ENCODE results near the gene SDK1.

The SDK1 gene

DNA sequence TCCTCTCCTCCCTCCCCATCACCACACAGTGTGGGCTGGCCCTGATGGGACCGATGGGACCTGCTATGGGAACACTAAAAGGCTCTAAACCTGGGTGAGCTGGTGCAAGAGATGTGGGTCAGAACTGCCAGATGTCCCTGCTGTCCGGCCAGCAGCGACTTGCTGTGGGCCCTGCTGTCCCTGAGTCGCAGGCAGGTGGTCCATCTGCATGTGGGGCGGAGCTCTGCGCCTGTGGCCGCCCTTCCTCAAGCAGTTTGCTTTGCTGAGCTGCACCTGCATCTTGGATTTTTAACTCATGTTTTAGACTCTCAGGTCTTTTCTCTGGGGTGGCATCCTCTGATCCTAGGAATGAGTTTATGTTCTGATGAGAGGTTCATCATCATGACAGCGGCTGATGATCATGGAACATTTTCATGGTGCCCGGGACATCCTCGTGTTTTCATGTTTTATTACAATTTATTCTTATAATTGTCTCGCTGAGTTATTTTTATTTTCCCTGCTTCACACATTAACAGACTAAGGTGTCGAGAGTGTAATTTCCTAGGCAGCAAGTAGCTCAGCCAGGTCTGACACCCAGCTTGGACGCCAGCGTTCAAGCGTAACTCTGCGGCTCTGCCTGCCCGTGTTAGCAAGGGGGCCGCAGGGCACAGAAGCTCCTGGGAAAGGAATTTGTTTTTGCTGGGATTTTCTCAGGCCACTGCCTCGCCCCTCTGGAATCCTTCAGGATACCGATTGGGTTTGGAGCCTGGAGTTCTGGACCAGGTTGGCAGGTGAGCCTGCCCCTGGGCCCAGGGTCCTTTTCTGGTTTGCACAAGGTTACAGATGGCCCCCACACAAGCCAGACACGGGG, 765.8 kb downstream of the SDK1 start:
- DNase-seq: no peak

DNA sequence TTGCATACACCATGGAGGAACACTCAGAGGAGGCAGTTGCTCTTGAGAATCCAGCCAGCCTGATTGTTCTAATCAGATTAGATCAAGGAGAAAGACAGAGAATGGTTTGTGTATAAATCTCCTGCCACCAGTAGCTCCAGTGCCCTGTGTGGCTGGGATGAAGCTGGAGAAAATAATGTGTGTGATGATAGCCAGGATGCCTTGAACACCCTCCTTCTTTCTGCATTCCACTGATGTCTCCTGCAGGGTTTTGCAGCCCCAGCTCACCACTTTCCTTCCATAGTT, 766.4 kb downstream of the SDK1 start:
- DNase-seq: no peak

DNA sequence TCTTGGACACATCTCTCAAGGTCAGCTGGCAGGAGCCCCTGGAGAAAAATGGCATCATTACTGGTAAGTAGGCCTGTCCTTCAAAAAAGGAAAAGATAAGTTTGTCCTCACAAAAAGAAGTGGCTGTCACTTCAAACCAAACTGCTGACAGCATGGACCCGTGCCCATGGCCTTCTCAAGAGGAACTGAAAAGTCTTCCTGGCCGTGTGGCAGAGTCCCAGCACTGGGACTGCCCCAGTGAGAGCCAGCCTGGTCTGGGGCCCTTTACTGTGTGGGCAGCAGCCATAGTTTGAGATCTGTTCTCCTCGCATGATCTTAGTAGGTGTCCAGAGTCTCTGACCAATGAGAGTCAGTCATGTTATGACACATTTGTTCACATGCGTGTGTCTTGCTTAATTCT, 766.8 kb downstream of the SDK1 start:
- no peak for DNase-seq

DNA sequence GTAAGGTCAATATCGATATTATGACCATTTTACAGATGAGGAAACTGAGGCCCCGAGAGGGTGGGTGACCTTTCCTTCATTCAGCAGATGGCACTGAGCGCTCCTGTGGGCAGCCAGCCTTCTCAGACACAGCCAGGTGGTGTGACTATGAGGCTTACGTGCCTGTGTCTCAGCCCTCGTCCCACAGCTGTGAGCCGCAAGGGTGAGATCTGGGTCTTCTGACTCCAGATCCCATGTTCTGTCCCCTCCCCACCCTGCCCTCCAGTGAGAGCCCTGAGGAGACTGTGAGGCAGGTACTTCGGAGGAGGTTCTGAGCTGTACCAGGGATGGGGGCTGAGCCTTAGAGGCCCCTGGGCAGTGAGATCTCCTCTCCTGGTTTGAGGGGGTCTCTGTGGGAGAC, 767.2 kb downstream of the SDK1 start:
- DNase-seq: no peak

DNA sequence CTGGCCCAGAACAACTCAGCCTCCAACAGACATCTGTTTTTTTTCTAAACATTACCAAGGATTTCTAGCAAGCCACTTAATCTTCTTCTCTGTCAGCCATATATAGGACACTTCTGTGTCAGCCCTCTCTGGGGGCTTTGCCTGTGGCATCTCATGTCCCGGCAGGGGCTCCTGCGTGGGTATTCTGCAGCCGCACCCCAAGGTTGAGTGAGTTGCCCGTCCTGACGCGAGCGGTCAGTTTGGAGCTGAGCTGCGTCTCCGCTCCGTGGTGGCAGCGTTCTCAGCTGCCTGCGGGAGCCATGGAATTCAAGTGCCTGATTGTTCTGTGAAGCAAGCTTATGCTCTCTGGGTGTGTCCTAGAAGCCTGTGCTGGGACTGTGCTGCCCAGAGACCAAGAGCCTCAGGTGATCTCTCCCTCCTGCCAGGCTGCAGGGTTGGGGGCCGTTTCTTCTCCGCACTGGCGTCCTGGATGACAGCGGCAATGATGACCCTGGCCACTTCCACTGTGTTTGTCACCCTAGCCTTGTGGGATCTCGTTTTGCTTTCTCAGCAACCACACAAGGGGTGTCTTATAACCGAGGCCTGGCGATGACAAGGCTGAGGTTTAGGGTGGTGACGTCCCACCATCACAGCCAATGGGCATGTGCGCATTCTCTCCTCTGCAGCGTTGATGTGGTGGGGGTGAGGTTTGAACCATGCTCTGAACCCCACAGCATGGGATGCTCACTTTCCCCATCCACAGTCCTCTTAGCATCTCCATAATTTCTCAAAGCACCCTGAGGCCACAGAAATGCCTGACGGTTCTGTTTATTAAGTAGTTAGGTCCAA, 768.4 kb downstream of the SDK1 start:
- no peak for DNase-seq

DNA sequence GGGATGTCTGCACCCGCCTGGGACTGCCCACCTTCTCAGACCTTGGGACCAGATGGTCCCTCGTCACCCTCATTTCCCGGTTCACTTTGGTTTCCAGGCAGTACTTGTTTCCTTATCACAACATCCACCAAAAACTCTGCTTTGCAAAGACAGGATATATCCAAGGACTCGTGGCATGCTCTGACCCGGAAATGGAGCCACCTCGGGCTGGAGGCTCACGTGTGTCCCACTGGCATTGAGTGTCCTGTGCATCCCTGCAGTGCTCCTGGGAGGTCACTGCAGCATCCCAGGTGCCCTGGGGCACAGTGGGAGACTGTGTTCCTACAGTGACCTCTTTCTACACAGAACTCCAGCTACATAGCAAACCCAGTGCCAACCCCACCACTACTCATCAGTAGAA, 769.2 kb downstream of the SDK1 start:
- DNase-seq: no peak

DNA sequence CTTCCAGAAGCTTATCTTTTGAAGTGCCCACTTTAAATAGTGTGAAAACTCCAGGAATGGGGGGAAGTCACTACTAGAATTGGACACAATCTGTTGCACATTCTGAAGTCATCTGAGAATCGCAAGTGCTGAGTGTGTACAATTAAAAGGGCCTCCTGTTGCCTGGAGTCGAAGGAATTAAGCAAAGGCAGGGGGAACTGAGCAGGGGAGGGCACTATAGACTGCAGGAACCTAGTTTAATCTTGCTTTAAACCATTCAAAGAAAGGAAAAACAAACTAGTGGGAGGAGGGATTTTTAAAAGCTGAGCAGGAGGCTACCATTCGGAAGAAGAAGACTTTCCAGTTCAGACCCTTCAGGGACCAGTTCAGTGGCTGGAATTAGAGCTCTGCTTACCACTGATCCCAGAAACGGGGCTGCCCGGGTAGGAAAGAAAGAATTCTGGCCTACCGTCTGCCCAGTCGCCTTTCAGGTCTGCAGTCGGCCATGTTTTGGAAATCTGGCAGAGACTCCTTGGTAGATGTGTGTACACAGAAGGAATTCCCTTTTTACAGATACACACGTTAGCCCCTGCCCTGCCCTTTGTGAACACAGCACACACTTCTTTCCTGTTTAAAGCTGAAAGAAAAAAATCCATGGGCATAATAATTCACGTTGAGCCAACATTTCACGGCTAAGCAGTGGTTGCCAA, 770.5 kb downstream of the SDK1 start:
- peak in 1 of 2 experiments; percentile 24 for DNase-seq

DNA sequence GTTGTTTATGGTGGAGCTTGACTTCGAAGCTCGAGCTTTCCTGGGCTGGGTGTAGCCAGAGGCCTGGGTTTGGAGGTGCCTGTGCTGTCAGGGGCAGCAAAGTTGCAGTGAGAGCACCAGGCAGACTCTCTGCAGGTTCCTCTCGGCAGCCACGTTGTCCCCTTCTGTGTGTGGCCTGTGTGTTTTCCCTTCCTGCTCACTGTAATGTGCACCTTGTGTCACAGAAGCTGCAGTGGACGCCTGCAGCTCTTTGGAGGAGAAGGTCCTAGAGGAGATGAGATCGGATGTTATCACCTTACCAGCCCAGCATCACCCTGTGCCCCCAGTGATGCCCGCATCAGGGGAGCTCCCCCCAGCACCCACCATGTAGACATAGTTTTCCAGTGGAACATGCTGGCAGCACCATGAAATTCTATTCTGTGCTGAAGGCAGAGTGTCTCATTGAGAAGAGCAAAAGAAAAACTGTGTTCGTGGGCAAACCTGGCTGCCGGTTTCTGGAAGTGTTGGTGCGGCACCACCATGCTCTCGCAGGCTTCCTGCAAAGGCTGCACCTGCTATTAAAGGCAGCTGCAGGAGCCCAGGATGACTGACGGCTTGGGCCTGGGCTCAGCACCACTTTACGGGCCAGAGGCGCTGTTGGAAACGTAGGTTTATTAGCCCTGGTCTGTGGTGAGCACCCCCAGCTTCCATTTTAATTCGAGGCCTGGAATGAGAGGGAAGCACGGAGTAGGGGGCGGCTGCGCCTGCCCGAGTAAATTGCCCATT, 771.3 kb downstream of the SDK1 start:
- peak in 1 of 2 experiments; percentile 24 for DNase-seq

DNA sequence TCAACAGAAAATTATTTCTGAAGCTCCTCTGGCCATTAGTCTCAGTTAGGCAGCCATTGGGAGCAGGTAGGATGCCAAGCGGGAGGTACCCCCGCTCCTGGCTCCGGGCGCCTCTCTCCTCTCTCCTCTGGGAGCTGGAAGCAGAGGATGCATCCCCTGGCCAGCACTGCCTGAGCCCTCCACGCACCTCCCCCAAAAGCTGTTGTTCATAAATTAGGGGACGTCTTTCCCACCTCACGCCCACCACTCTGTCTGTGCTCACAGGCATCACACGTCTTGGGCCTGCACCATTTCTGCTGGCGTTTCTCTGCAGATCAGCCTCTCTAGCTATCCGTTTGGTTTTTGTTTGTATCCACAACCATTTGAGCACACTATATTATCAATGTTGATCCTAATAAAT, 772.0 kb downstream of the SDK1 start:
- DNase-seq: no peak

DNA sequence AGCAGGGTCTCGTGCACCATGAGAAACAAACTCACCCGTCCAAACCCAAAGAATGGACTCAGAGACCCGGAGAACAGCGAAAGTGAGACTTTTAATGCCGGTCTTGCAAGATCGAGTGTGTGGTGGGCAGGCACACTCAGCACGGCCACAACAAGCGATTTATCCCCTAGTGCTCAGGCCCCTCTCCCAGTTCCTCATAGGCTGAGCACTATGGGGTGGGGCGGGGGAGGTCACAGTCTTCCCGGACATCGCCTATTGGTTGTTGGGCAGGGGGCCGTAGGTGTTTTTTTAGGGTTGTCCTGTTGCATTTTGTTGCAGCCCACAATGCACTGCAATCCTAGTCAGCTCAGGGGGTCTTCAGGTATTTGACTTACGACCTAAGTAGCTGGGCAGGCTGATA, 772.7 kb downstream of the SDK1 start:
- no peak for DNase-seq

DNA sequence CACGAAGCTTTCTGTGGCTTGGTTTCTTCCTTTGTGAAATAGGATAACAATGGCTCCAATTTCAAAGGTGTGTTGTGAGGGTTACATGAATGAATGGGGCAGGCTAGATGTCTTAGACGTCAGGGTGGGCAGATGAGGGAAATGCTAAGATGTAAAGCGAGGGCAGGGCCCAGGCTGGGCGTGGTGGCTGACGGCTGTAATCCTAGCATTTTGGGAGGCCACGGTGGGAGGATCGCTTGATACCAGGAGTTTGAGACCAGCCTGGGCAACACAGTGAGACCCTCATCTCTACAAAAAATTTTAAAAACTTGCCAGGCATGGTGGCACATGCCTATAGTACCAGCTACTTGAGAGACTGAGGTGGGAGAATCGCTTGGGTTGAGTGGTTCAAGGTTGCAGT, 773.4 kb downstream of the SDK1 start:
- DNase-seq: no peak

DNA sequence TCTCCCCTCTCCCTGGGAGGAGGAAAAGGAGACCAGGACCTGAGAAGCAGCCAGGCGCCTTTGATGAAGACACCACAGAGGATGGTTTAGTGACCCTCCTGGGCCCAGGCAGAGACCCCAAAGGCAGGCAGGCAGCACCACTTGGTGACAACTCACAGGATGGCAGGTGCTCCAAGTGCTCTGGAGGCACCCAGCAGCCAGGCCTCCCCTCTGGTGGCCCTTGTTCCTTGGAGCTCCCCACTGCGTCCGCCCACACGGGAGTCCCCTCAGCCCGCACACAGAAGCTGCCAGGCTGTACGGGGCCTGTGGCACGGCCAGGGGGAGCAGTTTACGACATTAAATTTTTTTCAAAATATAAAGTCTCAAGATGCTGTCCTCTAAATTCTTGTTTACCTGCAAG, 773.9 kb downstream of the SDK1 start:
- no peak for DNase-seq

DNA sequence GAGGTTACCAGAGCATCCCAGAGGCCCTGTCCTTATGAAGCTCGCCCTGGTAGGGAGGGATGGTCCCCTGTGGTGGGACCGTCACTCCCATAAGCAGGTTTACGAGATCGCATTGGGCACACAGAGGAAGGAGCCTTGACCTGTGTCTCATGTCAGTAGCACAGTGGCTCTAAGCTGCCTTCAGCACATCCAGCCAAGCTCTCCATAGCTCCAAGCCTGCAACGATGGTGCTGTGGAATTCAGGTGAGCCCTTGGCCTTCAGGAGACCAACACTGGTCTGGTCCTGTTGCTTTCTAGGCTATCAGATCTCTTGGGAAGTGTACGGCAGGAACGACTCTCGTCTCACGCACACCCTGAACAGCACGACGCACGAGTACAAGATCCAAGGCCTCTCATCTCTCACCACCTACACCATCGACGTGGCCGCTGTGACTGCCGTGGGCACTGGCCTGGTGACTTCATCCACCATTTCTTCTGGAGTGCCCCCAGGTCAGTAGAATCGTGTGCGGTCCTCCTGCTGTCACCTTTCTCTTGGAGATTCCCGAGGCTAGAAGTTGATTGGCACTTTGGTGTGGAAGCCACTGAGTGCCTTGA, 775.7 kb downstream of the SDK1 start:
- no peak for DNase-seq

DNA sequence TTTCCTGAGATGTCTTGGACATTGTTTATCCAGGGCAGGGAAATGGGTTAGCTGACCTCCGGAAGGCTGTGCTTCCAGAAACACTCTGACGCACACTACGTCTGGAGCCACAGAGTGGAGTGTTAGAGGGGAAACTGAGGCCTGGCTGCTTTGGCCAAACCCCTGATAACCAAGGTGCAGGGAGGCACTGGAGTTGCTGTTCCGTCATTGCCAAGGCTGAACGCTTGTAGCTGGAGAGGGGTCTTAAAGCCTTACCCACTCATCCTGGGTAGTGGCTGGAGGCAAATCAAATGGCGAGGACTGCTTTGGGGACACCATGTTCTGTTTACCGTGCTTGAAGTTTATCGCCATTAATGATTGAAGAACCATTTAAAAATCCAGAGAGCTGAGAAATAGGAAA, 776.9 kb downstream of the SDK1 start:
- DNase-seq: no peak

DNA sequence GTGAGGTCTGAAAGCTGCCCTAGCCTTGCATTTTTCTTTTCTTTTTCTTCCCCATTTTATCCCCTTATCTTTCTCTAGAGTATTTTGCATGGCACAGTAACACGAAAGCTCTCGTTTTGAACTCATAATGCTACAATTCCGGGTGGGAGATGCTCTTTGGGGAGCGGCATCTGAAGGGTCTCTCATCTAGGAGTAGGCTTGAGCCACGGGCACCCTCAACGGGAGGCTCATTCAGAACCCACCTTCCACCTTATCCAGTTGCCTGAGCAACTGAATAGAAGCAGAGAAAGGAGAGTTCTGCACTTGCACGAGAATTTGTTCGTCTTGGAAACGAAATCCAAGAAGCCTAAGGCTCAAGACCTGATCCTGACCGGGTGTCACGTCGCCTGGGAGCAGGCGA, 777.5 kb downstream of the SDK1 start:
- no peak for DNase-seq

DNA sequence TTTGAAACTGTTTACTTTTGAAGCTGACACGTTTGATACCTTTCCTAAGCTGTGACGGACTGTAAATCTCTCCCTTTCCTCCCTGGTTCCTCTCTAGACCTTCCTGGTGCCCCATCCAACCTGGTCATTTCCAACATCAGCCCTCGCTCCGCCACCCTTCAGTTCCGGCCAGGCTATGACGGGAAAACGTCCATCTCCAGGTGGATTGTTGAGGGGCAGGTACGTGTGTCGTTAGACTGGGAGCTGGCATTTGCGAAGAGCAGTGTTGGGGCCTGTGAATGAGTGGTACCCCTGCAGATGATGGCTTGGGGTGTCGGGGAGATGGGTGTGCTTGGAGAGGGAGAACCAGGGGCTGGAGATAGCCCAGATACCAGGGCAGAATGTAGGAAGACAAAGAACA, 778.3 kb downstream of the SDK1 start:
- no peak for DNase-seq

DNA sequence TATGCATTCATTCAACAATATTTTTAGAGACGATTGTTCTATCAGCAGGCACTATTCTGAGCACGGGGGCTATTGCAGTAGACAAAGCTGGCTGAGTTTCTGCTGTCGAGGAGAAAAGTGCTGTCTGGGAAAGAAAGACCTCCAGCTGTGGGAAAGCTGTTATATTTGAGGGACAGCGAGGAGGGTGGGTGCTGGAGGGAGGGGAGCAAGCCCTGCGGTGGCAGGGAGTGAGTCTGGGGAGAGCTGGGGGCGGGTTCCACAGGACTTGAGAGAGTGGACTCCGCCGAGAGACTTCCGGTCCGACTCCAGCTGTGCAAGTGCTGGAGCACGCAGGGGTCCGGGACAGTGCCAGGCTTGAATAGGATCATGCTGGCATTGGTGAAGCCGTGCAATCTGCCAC, 778.9 kb downstream of the SDK1 start:
- DNase-seq: no peak

DNA sequence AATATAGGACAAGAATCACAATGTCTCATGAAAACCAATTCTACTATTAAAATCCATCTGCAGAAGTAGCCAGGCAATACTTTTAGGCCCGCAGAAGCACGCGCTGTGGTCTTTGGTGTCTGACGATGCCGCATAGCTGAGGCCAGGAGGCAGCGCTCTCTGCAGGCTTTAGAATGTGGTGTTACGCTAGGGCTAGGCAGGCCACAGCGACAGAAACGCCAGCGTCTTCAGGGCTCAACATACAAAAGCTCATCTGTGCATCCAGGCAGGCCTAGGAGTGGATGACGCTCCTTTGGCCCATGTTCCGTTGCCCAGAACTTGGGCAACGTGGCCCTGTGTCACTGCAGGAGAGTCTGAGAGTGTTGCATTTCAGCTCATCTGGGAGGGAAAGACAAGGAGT, 779.9 kb downstream of the SDK1 start:
- no peak for DNase-seq

DNA sequence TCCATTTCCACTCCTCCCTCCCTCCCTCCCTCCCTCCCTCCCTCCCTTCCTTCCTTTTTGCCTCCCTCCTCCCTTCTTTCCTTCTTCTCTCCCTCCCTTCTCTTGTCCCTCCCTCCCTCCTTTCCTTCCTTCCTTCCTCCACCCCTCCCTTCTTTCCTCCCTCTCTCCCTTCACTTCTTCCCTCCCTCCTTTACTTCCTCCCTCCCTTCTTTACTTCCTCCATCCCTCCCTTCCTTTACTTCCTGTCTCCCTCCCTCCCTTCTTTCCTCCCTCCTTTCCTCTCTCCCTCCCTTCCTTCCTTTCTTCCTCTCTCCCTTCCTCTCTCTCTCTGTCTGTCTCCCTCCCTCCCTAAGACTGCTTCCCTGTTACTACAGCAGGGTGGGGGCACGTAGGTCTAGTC, 782.5 kb downstream of the SDK1 start:
- DNase-seq: no peak

DNA sequence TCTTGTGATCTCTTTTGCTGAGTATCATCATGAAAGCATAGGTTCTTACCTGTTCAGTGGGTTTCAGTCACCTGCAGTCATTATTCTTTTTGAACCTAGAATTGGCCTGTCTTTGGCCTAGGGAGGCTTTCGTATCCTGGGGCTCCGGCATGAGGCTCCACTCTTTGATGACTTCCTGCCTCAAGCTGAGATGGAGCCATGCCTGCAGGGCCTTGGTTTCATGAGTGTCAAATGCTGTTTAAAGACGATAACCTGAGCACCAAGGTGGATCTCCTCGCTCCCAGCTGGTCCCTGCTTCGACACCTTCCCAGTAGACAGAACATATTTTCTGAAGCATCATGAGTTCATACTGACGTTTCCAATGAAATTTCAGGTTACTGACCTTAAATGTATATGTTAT, 783.2 kb downstream of the SDK1 start:
- no peak for DNase-seq

DNA sequence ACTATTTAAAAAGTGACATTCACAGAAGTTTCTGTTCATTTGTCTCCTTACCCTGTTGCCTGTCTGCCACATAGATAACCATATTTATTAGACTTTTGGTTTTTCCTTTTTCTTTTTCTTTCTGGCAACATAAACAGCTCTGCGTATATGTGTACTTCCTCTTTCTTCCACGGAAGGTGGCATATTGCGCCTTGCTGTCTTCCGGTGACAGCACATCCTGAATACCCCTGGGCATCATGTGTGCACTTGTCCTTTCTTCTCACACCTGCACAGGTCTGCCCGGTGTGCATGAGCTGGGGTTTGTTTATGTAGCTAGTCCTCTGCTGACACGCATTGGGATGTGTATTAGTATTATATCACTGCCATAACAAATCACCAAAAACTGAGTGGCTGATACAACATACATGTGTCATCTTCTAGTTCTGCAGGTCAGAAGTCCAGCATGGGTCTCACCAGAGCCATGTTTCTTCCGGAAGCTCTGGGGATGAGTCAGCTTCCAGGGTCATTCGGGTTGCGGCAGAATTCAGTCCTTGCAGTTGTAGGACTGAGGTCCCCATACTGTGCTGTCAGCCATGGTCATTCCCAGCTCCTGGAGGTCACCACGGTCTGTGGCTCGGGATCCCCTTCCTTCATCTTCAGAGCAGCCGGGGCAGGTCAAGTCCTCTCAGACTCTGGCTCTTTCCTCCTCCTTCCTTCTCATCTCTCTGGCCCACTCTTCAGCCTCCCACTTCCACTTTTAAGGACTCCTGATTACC, 785.1 kb downstream of the SDK1 start:
- no peak for DNase-seq

DNA sequence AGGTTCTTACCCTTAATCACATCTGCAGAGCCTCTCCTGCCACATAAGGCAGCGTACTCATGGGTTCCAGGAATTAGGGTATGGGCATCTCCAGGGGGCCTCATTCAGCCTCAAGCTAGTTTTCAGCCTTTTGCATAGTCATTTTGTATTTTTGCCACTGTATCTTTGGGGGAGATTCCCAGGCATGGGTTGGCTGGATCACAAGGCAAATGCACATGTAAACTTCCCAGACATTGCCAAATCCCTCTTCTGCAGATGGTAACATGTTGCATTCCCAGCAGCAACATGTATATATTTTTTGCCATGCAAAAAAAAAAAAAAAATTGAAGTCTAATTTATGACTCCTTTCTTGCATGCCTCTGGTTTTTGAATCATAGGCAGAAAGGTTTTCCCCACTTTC, 785.7 kb downstream of the SDK1 start:
- DNase-seq: no peak
